ENCODE results near the gene GRIK4.

DNA sequence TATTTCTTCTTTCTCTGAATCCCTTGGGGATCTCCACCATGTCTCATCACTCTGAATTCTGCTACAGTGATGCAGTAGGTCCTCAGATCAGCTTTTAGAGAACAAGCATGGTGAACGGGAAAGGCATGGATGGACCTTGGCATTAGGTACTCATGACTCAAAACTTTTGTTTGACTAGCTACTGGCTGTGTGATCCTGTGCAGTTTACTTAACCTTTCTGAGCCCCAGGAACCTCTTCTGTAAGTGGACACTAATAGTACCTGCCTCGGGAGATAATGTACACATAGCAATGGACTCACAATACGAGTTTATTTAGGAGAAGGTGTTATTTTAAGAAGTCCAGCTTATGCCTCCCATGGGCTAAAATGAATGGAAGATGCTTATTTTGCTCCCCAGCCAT, 327.7 kb downstream of the GRIK4 start:
- TF ChIP-seq POLR2AphosphoS5 (IDR thresholded peaks at IDR 0.05; ENCODE audit: low read depth, low read length) (no peak), TAF1 (IDR thresholded peaks at IDR 0.05; ENCODE audit: borderline replicate concordance, low read depth, low read length) (no peak)

Measured in GM12892 (cell line).